GM12892 (cell line): ENCODE results near the gene CCDC15.

Experiments
- POLR2A ChIP-seq: IDR thresholded peaks from 2 replicates; pipeline ENCODE4 v1.6.1; 2011; ENCODE audit warnings: low read depth, low read length, control low read depth
- POLR2AphosphoS5 ChIP-seq: IDR thresholded peaks from 2 replicates; pipeline ENCODE4 v1.6.1; 2011; ENCODE audit warnings: low read depth, low read length, control low read depth
- TAF1 ChIP-seq: IDR thresholded peaks from 2 replicates; pipeline ENCODE4 v1.6.1; 2011; ENCODE audit warnings: low read depth, mild to moderate bottlenecking, control low read depth, low read length, borderline replicate concordance

DNA sequence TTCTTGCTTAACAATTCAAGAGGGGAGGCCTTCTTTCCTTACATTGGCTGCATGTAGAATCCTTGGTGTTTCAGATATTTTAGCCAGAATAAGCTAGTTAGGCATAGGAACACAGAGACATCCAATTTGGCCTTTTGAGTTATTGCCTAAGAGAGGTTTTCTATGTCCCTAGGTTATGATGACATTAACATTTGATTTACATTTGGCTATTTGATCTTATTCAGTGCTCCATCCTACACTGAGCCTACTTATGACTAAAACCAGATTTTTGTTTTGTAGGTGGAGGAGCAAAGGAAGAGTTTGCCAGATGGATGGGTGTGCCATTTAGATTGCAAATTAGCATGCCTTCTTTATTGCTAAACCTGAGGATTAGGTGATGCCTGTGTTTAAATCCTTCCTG is 98.0 kb downstream of the CCDC15 start:
- TF ChIP-seq POLR2A (no peak), POLR2AphosphoS5 (no peak), TAF1 (no peak)
